Keratinocyte (primary cell): ENCODE measurements around the gene GAA. TPM values are rescaled to one million over a fixed set of nuclear protein-coding genes. Genes with fewer than 3 reads are reported as not detected.

ENCODE experiments used
- DNase-seq: peaks from one replicate; pipeline ENCODE4 v3.0.0-alpha.2; 2011; ENCODE audit warnings: low read depth, missing footprints, low spot score
- FAIRE-seq: peaks from 2 replicates; lab custom pipeline; 2011; peaks lifted over from hg19 to GRCh38; lab: Jason Lieb, UNC
- H2AFZ ChIP-seq: 2 replicates; pipeline ENCODE4 v1.6.0; 2012; ENCODE audit warnings: low read length, control low read depth, inconsistent platforms; ENCODE audit not compliant: control insufficient read depth
- H3K27ac ChIP-seq: 2 replicates; pipeline ENCODE4 v1.5.1; 2011; ENCODE audit warnings: low read length; ENCODE audit not compliant: control insufficient read depth, insufficient read depth
- H3K27me3 ChIP-seq: 3 replicates; pipeline ENCODE4 v1.6.0; 2011; ENCODE audit warnings: low read length; ENCODE audit not compliant: control insufficient read depth, insufficient read depth; ENCODE audit errors: extremely low read depth
- H3K36me3 ChIP-seq, 2 experiments: 2 replicates in 1 of 2; 3 replicates in 1 of 2; pipeline ENCODE4 v1.5.1; 2011; ENCODE audit warnings: low read length in 2 of 2, mild to moderate bottlenecking in 1 of 2; ENCODE audit not compliant: control insufficient read depth in 2 of 2, insufficient read depth in 2 of 2; ENCODE audit errors: extremely low read depth in 1 of 2
- H3K4me1 ChIP-seq: 3 replicates; pipeline ENCODE4 v1.5.1; 2011; ENCODE audit warnings: low read length; ENCODE audit not compliant: control insufficient read depth, insufficient read depth; ENCODE audit errors: extremely low read depth
- H3K4me2 ChIP-seq: 3 replicates; pipeline ENCODE4 v1.6.0; 2011; ENCODE audit warnings: low read depth, low read length; ENCODE audit not compliant: control insufficient read depth, insufficient read depth; ENCODE audit errors: extremely low read depth
- H3K4me3 ChIP-seq, 3 experiments: fragments of 200-600 bp in 1 of 3; sonication (generic) in 1 of 3; 2 replicates in 2 of 3; 3 replicates in 1 of 3; pipeline ENCODE4 v1.5.1; 2011 to 2016; ENCODE audit warnings: low read length in 3 of 3, mild to moderate bottlenecking in 3 of 3, control low read depth in 2 of 3, inconsistent platforms in 1 of 3, low read depth in 1 of 3, mixed read lengths in 1 of 3, mixed run types in 1 of 3, moderate library complexity in 1 of 3; ENCODE audit not compliant: control insufficient read depth in 2 of 3, insufficient read depth in 2 of 3; ENCODE audit errors: extremely low read depth in 1 of 3
- H3K79me2 ChIP-seq: 2 replicates; pipeline ENCODE4 v1.6.0; 2012; ENCODE audit warnings: low read length; ENCODE audit not compliant: control insufficient read depth, insufficient read depth
- H3K9ac ChIP-seq: 3 replicates; pipeline ENCODE4 v1.6.0; 2011; ENCODE audit warnings: low read length; ENCODE audit not compliant: control insufficient read depth, insufficient read depth; ENCODE audit errors: extremely low read depth
- H3K9me1 ChIP-seq: 3 replicates; pipeline ENCODE4 v1.6.0; 2011; ENCODE audit warnings: low read length; ENCODE audit not compliant: control insufficient read depth, insufficient read depth; ENCODE audit errors: extremely low read depth
- H3K9me3 ChIP-seq: 2 replicates; pipeline ENCODE4 v1.5.1; 2012; ENCODE audit warnings: low read depth, low read length; ENCODE audit not compliant: control insufficient read depth
- H4K20me1 ChIP-seq: 3 replicates; pipeline ENCODE4 v1.6.0; 2011; ENCODE audit warnings: low read length; ENCODE audit not compliant: control insufficient read depth, insufficient read depth; ENCODE audit errors: extremely low read depth
- EZH2 ChIP-seq: IDR thresholded peaks from one replicate; pipeline ENCODE4 v1.6.1; 2012; ENCODE audit warnings: inconsistent platforms, mild to moderate bottlenecking, low read length, moderate library complexity
- dilution Hi-C: fragments of 300-500 bp; cut with MboI; formaldehyde crosslinking; loops from one replicate; pipeline ENCODE4 v1.7.0; 2020; ENCODE audit warnings: low sequenced_read_pairs; ENCODE audit not compliant: extremely low pct_ligation_motif_present
- polyA plus RNA-seq, 5 experiments: library from polyadenylated mRNA; depleted of rRNA in 3 of 5; stranded (reverse) in 3 of 5; stranded (forward) in 1 of 5; unstranded in 1 of 5; fragments of >200 nt; gene quantifications; 1 replicate in 1 of 5; 2 replicates in 3 of 5; 3 replicates in 1 of 5; pipeline versions ENCODE4 v1.2.1 to v1.2.3, GENCODE V29; 2011 to 2012; ENCODE audit warnings: missing spikeins in 2 of 5, low read depth in 1 of 5, low replicate concordance in 1 of 5
- TF ChIP-seq, protein P1 (sequence below), 3 experiments: IDR thresholded peaks in 1 of 3; conservative IDR thresholded peaks in 1 of 3; optimal IDR thresholded peaks in 1 of 3; 2 replicates in 2 of 3; 3 replicates in 1 of 3; pipeline versions ENCODE3 to v1.5.1; 2011; ENCODE audit warnings: low read length in 3 of 3, mild to moderate bottlenecking in 3 of 3, moderate library complexity in 2 of 3, control low read depth in 1 of 3, inconsistent platforms in 1 of 3; ENCODE audit not compliant: insufficient read depth in 2 of 3; ENCODE audit errors: extremely low read depth in 1 of 3

GAA gene
- polyA plus RNA-seq, 1 donor (not counting 4 experiments of a cell fraction or from before 2014, with no cell fraction given): 3.2 TPM

DNA sequence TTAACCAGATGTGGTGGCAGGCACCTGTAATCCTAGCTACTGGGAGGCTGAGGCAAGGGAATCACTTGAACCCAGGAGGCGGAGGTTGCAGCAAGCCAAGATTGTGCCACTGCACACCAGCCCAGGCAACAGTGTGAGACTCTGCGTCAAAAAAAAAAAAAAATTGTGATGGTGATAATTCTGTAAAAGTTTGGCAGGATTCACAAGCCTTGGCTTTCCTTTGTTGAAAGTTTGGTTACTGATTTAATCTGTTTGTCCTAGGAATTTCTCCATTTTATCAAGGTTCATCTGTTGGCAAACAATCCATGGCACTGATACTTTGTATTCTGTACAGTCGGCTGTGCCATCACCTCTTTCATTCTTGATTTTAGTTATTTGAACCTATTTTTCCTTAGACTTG lies 29.6 kb downstream of the GAA start:
- H3K9ac ChIP-seq: no peak overlapping the region
- H3K36me3 ChIP-seq: peaks cover 3 to 17% of the 10 kb centered on the region in 2 experiments
- no peak for TF ChIP-seq EZH2
- TF ChIP-seq, protein P1, sequence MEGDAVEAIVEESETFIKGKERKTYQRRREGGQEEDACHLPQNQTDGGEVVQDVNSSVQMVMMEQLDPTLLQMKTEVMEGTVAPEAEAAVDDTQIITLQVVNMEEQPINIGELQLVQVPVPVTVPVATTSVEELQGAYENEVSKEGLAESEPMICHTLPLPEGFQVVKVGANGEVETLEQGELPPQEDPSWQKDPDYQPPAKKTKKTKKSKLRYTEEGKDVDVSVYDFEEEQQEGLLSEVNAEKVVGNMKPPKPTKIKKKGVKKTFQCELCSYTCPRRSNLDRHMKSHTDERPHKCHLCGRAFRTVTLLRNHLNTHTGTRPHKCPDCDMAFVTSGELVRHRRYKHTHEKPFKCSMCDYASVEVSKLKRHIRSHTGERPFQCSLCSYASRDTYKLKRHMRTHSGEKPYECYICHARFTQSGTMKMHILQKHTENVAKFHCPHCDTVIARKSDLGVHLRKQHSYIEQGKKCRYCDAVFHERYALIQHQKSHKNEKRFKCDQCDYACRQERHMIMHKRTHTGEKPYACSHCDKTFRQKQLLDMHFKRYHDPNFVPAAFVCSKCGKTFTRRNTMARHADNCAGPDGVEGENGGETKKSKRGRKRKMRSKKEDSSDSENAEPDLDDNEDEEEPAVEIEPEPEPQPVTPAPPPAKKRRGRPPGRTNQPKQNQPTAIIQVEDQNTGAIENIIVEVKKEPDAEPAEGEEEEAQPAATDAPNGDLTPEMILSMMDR (optimal IDR thresholded peaks at IDR 0.05 in 1 of 3, IDR thresholded peaks at IDR 0.05 in 1 of 3, conservative IDR thresholded peaks at IDR 0.05 in 1 of 3; ENCODE audit: extremely low read depth in 1 of 3, insufficient read depth in 2 of 3, low read length in 3 of 3): no peak
- no peak overlapping the region for H3K27ac ChIP-seq
- no peaks in the 10 kb centered on the region for H3K27me3 ChIP-seq
- no peaks in the 10 kb centered on the region for H4K20me1 ChIP-seq
- no peaks in the 10 kb centered on the region for H3K79me2 ChIP-seq
- DNase-seq (no peak), FAIRE-seq (no peak)
- H3K4me2 ChIP-seq: no peak overlapping the region
- H3K9me1 ChIP-seq: no peaks in the 10 kb centered on the region
- H3K4me3 ChIP-seq: no peak overlapping the region
- dilution Hi-C loops: no loop called here
- H3K4me1 ChIP-seq: peaks cover 3% of the 10 kb centered on the region
- no peak overlapping the region for H2AFZ ChIP-seq
- H3K9me3 ChIP-seq: no peaks in the 10 kb centered on the region

DNA sequence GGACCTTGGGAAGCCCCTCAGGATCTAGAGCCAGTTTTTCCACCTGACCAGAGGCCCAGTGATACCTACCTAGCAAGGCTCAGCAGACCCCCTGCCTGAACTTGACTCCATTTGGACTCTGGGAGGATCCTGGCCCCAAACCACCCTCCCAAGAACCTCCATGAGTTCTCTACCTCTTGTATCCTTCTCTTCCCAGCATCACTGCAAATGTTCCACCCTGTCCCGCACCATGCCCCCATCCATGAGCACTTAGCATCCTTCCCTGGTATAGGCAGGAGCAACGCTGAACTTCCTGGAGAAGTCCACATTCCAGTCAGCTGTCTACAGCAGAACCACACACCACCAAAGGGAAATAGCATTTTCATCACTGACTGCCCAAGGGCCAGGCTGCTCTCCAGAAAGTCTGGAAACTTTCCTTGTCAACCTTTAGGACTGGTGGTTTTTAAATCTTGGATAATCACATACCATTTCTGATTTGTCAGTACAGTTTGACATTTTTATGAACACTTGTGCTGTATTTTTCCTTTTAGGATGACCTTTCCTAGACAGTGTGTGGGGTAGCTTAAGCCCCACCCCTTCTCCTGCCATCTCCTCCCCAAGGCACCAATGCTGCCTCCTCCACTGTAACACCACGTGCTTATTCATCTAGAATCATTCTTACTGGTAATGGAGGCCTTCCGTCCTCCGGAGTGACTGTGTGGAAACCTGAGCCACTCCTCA lies 31.7 kb downstream of the GAA start:
- Histone ChIP-seq H3K27me3 (no peaks in the 10 kb centered on the region), H3K9me3 (no peaks in the 10 kb centered on the region), H3K4me1 (peaks cover 3% of the 10 kb centered on the region), H3K36me3 (peaks cover 16 to 28% of the 10 kb centered on the region in 2 experiments), H3K9me1 (no peaks in the 10 kb centered on the region), H3K79me2 (no peaks in the 10 kb centered on the region), H2AFZ (no peak overlapping the region), H4K20me1 (no peaks in the 10 kb centered on the region), H3K4me2 (no peak overlapping the region), H3K27ac (no peak overlapping the region), H3K4me3 (no peak overlapping the region), H3K9ac (no peak overlapping the region)
- no peak for TF ChIP-seq EZH2
- TF ChIP-seq, protein P1 (optimal IDR thresholded peaks at IDR 0.05 in 1 of 3, IDR thresholded peaks at IDR 0.05 in 1 of 3, conservative IDR thresholded peaks at IDR 0.05 in 1 of 3; ENCODE audit: extremely low read depth in 1 of 3, insufficient read depth in 2 of 3, low read length in 3 of 3): no peak
- DNase-seq (no peak), FAIRE-seq (no peak)
- dilution Hi-C loops: no loop called here
